B cell (primary cell): ENCODE data around the gene CXCL8. TPM values are rescaled to one million over a fixed set of nuclear protein-coding genes. Genes with fewer than 3 reads are reported as not detected.

ENCODE experiments used
- ATAC-seq: fragments of 200-7000 bp; cut with Tn5 transposase; one replicate; pipeline ENCODE4 v1.10.0; 2021; ENCODE audit warnings: low read depth, mild to moderate bottlenecking, moderate number of reproducible peaks, moderate library complexity
- CTCF ChIA-PET: fragments of 350-600 bp; sonication (Branson Sonifier 250); formaldehyde crosslinking; loops from one replicate; lab custom pipeline; 2021; ENCODE audit warnings: antibody characterized with exemption, inconsistent platforms; lab: Charles Lee
- POLR2A ChIA-PET: fragments of 350-600 bp; sonication (Branson Sonifier 250); formaldehyde crosslinking; loops from one replicate; lab custom pipeline; 2021; ENCODE audit warnings: antibody characterized with exemption; lab: Charles Lee
- DNase-seq: peaks from one replicate; pipeline ENCODE4 v3.0.0; 2013
- H2AFZ ChIP-seq: 2 replicates; pipeline ENCODE4 v1.6.1; 2012; ENCODE audit warnings: mild to moderate bottlenecking, low read depth, low read length; ENCODE audit not compliant: insufficient read depth, poor library complexity, severe bottlenecking
- H3K27ac ChIP-seq, 2 donors: 1 replicate in 1 of 2; 2 replicates in 1 of 2; pipeline ENCODE4 v1.5.1; 2012 to 2013; ENCODE audit warnings: low read length in 2 of 2, mild to moderate bottlenecking in 2 of 2, moderate library complexity in 1 of 2
- H3K27me3 ChIP-seq, 4 experiments: fragments of 200-600 bp in 1 of 4; sonication (generic) in 1 of 4; replicated peaks in 1 of 4; 1 replicate in 2 of 4; 2 replicates in 2 of 4; pipeline versions ENCODE4 v1.6.1 to v1.7.0; 2013 to 2016; ENCODE audit warnings: low read length in 3 of 4, mild to moderate bottlenecking in 2 of 4, mixed read lengths in 1 of 4, moderate library complexity in 1 of 4; ENCODE audit not compliant: insufficient read depth in 4 of 4, control insufficient read depth in 3 of 4; ENCODE audit errors: control extremely low read depth in 1 of 4
- H3K36me3 ChIP-seq, 2 experiments: replicated peaks in 1 of 2; 1 replicate in 1 of 2; 2 replicates in 1 of 2; pipeline versions ENCODE4 v1.6.1 to v1.7.1; 2013; ENCODE audit warnings: low read length in 1 of 2; ENCODE audit not compliant: insufficient read depth in 2 of 2, control insufficient read depth in 1 of 2; ENCODE audit errors: control extremely low read depth in 1 of 2, extremely low read depth in 1 of 2
- H3K4me1 ChIP-seq, 2 donors: fragments of 200-600 bp in 1 of 2; sonication (generic) in 1 of 2; 1 replicate in 1 of 2; 2 replicates in 1 of 2; pipeline versions ENCODE4 v1.5.1 to v1.6.1; 2013 to 2017; ENCODE audit warnings: low read length in 2 of 2; ENCODE audit not compliant: control insufficient read depth in 2 of 2, insufficient read depth in 2 of 2
- H3K4me2 ChIP-seq: replicated peaks from 2 replicates; pipeline ENCODE3; 2012; ENCODE audit warnings: mild to moderate bottlenecking, low read depth, low read length; ENCODE audit not compliant: poor library complexity, severe bottlenecking
- H3K4me3 ChIP-seq, 5 experiments: fragments of 200-600 bp in 1 of 5; sonication (generic) in 1 of 5; 1 replicate in 3 of 5; 2 replicates in 2 of 5; pipeline versions ENCODE4 v1.5.1 to v1.7.0; 2011 to 2016; ENCODE audit warnings: low read length in 4 of 5, mild to moderate bottlenecking in 4 of 5, low read depth in 2 of 5, control low read depth in 1 of 5, moderate library complexity in 1 of 5; ENCODE audit not compliant: insufficient read depth in 1 of 5; ENCODE audit errors: control extremely low read depth in 1 of 5, extremely low read depth in 1 of 5
- H3K79me2 ChIP-seq: fragments of 200-600 bp; sonication (generic); one replicate; pipeline ENCODE4 v1.6.0; 2016; ENCODE audit warnings: low read length; ENCODE audit not compliant: control insufficient read depth, insufficient read depth
- H3K9ac ChIP-seq: fragments of 200-600 bp; sonication (generic); 2 replicates; pipeline ENCODE4 v1.6.1; 2017; ENCODE audit warnings: mild to moderate bottlenecking, low read length, moderate library complexity
- H3K9me3 ChIP-seq, 3 donors: one replicate each; pipeline versions ENCODE4 v1.6.1 to v1.7.1; 2013; ENCODE audit warnings: low read length in 2 of 3; ENCODE audit not compliant: control insufficient read depth in 2 of 3, insufficient read depth in 1 of 3; ENCODE audit errors: control extremely low read depth in 1 of 3
- H4K20me1 ChIP-seq: 2 replicates; pipeline ENCODE4 v1.6.0; 2012; ENCODE audit warnings: mild to moderate bottlenecking, low read length; ENCODE audit not compliant: insufficient read depth, control insufficient read depth, poor library complexity, severe bottlenecking
- H3K27ac Mint-ChIP-seq: one replicate; pipeline ENCODE4 v1.8.0; 2021; ENCODE audit warnings: mixed read lengths
- H3K27me3 Mint-ChIP-seq: one replicate; pipeline ENCODE4 v1.8.0; 2021; ENCODE audit warnings: mixed read lengths
- H3K4me1 Mint-ChIP-seq: one replicate; pipeline ENCODE4 v1.8.0; 2021; ENCODE audit warnings: mixed read lengths
- H3K4me3 Mint-ChIP-seq: one replicate; pipeline ENCODE4 v1.8.0; 2021; ENCODE audit warnings: mixed read lengths
- H3K9me3 Mint-ChIP-seq: one replicate; pipeline ENCODE4 v1.8.0; 2022; ENCODE audit warnings: mixed read lengths; ENCODE audit not compliant: insufficient read depth
- EZH2 ChIP-seq: IDR thresholded peaks from 2 replicates; pipeline ENCODE4 v1.6.1; 2012; ENCODE audit warnings: borderline replicate concordance, low read depth, mild to moderate bottlenecking, moderate library complexity, low read length; ENCODE audit not compliant: insufficient read depth, poor library complexity, severe bottlenecking
- WGBS: methylation state at CpG from one replicate; pipeline ENCODE4 v1.1.5; 2013; ENCODE audit warnings: missing lambda C conversion rate; ENCODE audit not compliant: insufficient coverage; 5-methylcytosine and 5-hydroxymethylcytosine counted together
- intact Hi-C: fragments of 100-400 bp; cut with micrococcal nuclease; formaldehyde crosslinking; loops from one replicate; pipeline ENCODE4 v1.10.0; 2022
- polyA plus RNA-seq: library from polyadenylated mRNA; depleted of rRNA; stranded (reverse); fragments of >200 nt; gene quantifications from 2 replicates; pipeline ENCODE4 v1.2.3, GENCODE V29; 2012
- total RNA-seq, 2 donors: library from RNA; stranded (reverse); fragments of 120-200 nt in 1 of 2; gene quantifications; 1 replicate in 1 of 2; 2 replicates in 1 of 2; pipeline versions ENCODE4 v1.2.3 to v1.2.4, GENCODE V29; 2013 to 2022
- TF ChIP-seq, protein P1 (sequence below): fragments of 200-600 bp; IDR thresholded peaks from one replicate; pipeline ENCODE4 v1.8.0; 2022; ENCODE audit warnings: antibody characterized with exemption, mild to moderate bottlenecking

The CXCL8 gene
- total and polyA plus RNA-seq, 2 donors (not counting 1 experiment from before 2014, with no cell fraction given) = 0.32 to 7.5 TPM

DNA sequence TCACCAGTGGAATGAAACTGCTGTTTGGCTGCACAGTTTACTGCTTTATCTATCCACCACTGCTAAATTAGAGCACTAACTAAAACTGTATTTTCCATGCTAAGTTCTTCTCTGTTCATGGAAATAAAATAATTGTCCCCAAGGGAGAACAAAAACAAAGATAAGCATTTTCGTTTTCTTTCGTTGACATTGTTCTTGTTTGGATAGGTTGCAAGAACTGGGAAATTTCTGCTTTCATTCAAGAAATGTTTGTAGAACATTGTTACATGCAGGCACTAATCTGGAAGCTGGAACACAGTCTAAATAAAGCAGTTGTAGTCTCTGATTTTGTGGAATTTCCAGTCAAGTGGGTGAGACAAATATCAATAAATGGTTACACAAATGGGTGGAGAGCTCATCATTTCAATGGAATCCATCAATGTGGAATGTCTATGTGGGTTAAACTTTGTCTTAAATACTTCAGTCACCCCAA, 5.8 kb upstream of the CXCL8 start:
- ATAC-seq (no peak), DNase-seq (no peak)
- Histone ChIP-seq H2AFZ (no peak overlapping the region), H3K4me3 (no peak overlapping the region), H4K20me1 (no peaks in the 10 kb centered on the region), H3K4me2 (no peak overlapping the region), H3K27ac (no peak overlapping the region), H3K9me3 (no peaks in the 10 kb centered on the region), H3K4me1 (no peaks in the 10 kb centered on the region), H3K9ac (no peak overlapping the region), H3K36me3 (no peaks in the 10 kb centered on the region), H3K79me2 (no peaks in the 10 kb centered on the region), H3K27me3 (peaks cover 0 to 4% (median 0%) of the 10 kb centered on the region in 4 experiments)
- POLR2A ChIA-PET = no interaction called here
- H3K4me1 Mint-ChIP-seq = peaks cover 2% of the 10 kb centered on the region
- CTCF ChIA-PET = no interaction called here
- 100% methylated on average over 2 of the region's 2 CpGs for WGBS
- no peak overlapping the region for H3K27ac Mint-ChIP-seq
- TF ChIP-seq EZH2 = no peak
- TF ChIP-seq, protein P1, sequence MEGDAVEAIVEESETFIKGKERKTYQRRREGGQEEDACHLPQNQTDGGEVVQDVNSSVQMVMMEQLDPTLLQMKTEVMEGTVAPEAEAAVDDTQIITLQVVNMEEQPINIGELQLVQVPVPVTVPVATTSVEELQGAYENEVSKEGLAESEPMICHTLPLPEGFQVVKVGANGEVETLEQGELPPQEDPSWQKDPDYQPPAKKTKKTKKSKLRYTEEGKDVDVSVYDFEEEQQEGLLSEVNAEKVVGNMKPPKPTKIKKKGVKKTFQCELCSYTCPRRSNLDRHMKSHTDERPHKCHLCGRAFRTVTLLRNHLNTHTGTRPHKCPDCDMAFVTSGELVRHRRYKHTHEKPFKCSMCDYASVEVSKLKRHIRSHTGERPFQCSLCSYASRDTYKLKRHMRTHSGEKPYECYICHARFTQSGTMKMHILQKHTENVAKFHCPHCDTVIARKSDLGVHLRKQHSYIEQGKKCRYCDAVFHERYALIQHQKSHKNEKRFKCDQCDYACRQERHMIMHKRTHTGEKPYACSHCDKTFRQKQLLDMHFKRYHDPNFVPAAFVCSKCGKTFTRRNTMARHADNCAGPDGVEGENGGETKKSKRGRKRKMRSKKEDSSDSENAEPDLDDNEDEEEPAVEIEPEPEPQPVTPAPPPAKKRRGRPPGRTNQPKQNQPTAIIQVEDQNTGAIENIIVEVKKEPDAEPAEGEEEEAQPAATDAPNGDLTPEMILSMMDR = no peak
- intact Hi-C loops = no loop called here
- H3K9me3 Mint-ChIP-seq = no peaks in the 10 kb centered on the region
- H3K4me3 Mint-ChIP-seq = no peak overlapping the region
- H3K27me3 Mint-ChIP-seq = peaks cover 24% of the 10 kb centered on the region

DNA sequence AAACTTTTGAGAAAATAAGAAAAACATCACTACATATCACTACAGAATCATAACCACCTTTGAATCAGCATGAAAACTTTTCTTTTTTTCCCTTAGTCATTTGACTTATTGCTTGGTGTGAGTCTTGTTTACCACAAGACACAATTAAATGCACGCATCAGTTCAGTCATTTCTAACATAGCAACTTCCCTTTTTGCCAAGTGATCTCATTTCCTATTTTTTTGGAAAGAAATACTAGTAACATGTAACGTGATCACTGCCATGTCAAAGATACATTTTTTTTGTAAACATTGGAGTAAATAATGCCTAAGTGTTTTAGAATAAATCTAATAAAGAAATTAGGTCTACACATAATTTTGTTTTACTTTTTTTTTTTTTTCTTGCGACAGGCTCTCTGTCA, 5.1 kb upstream of the CXCL8 start:
- ATAC-seq = no peak
- no CpG with 5 or more reads among the region's 3 CpGs for WGBS
- H3K9me3 Mint-ChIP-seq = no peaks in the 10 kb centered on the region
- ChIA-PET CTCF (interaction anchor here (0.6 kb wide), 1 partner anchor 524 kb away, joined by 3 read pairs; no protein-coding TSS in a partner anchor), POLR2A (no interaction called here)
- peaks cover 0 to 4% (median 0%) of the 10 kb centered on the region in 4 experiments for H3K27me3 ChIP-seq
- H3K9me3 ChIP-seq = no peaks in the 10 kb centered on the region
- no peaks in the 10 kb centered on the region for H3K4me1 ChIP-seq
- H3K4me1 Mint-ChIP-seq = peaks cover 2% of the 10 kb centered on the region
- DNase-seq = peak; percentile 13
- H4K20me1 ChIP-seq = no peaks in the 10 kb centered on the region
- H3K27ac Mint-ChIP-seq = no peak overlapping the region
- no peak overlapping the region for H3K4me3 Mint-ChIP-seq
- no peak overlapping the region for H3K4me3 ChIP-seq
- H3K9ac ChIP-seq = no peak overlapping the region
- intact Hi-C loops = no loop called here
- no peaks in the 10 kb centered on the region for H3K36me3 ChIP-seq
- H3K4me2 ChIP-seq = no peak overlapping the region
- TF ChIP-seq, protein P1 = no peak
- no peak for TF ChIP-seq EZH2
- H2AFZ ChIP-seq = no peak overlapping the region
- H3K79me2 ChIP-seq = no peaks in the 10 kb centered on the region
- H3K27ac ChIP-seq = no peak overlapping the region
- H3K27me3 Mint-ChIP-seq = peaks cover 24% of the 10 kb centered on the region
